ENCODE results near the gene KIF19. TPM values are rescaled to one million over a fixed set of nuclear protein-coding genes. Genes with fewer than 3 reads are reported as not detected.

Gene KIF19
- total RNA-seq, 4 donors from 2014 or later = 1.4 to 4.4 (median 1.8) TPM

- in situ Hi-C loops (cut with MboI; ENCODE audit: low pct_ligation_motif_present in 1 of 4, low pct_unique_long_range_greater_than_20kb in 1 of 4, low sequenced_read_pairs in 3 of 4) = no loop called here
- no peak for DNase-seq
Observed at GRCh38 chr17:74344658-74345057, 18.6 kb downstream of the KIF19 start.

GRCh38 chr17:74345433-74346241, 19.6 kb downstream of the KIF19 start:
- no peak for DNase-seq
- in situ Hi-C loops (cut with MboI; ENCODE audit: low pct_ligation_motif_present in 1 of 4, low pct_unique_long_range_greater_than_20kb in 1 of 4, low sequenced_read_pairs in 3 of 4) = no loop called here
- H3K4me1 ChIP-seq = no peaks in the 10 kb centered on the region
- no peak overlapping the region for H3K27ac ChIP-seq
- peaks cover 24% of the 10 kb centered on the region for H3K27me3 ChIP-seq
- 71% methylated on average over 13 of the region's 13 CpGs; no CpG with 5 or more reads in 1 of the 2 donors for WGBS, 2 donors (ENCODE audit: low coverage in 1 of 2)
- intact Hi-C loops (cut with DNase I; ENCODE audit: low total_unique reads) = no loop called here
- H3K4me3 ChIP-seq = no peak overlapping the region
- H3K36me3 ChIP-seq = no peaks in the 10 kb centered on the region
- no peaks in the 10 kb centered on the region for H3K9me3 ChIP-seq
- TF ChIP-seq POLR2A (IDR thresholded peaks at IDR 0.05) (no peak), EP300 (IDR thresholded peaks at IDR 0.05; ENCODE audit: low read depth) (no peak), CTCF (IDR thresholded peaks at IDR 0.05) (no peak), POLR2AphosphoS5 (IDR thresholded peaks at IDR 0.05) (no peak)

More at GRCh38 chr17:74344658-74345057, 18.6 kb downstream of the KIF19 start:
- TF ChIP-seq POLR2A (IDR thresholded peaks at IDR 0.05) = no peak
- TF ChIP-seq CTCF (IDR thresholded peaks at IDR 0.05) = no peak
- no peak for TF ChIP-seq POLR2AphosphoS5 (IDR thresholded peaks at IDR 0.05)
- no peak for TF ChIP-seq EP300 (IDR thresholded peaks at IDR 0.05; ENCODE audit: low read depth)
- H3K4me3 ChIP-seq = no peak overlapping the region
- H3K27me3 ChIP-seq = peaks cover 22% of the 10 kb centered on the region
- H3K36me3 ChIP-seq = no peaks in the 10 kb centered on the region
- no peaks in the 10 kb centered on the region for H3K4me1 ChIP-seq
- 46 to 79% methylated on average over 7 to 21 of the region's 21 CpGs for WGBS, 2 donors (ENCODE audit: low coverage in 1 of 2)
- H3K9me3 ChIP-seq = no peaks in the 10 kb centered on the region
- no peak overlapping the region for H3K27ac ChIP-seq
- intact Hi-C loops (cut with DNase I; ENCODE audit: low total_unique reads) = no loop called here

- 83 to 100% methylated on average over 3 to 14 of the region's 14 CpGs for WGBS, 2 donors (ENCODE audit: low coverage in 1 of 2)
- Histone ChIP-seq H3K36me3 (no peaks in the 10 kb centered on the region), H3K4me3 (no peak overlapping the region), H3K9me3 (no peaks in the 10 kb centered on the region), H3K4me1 (no peaks in the 10 kb centered on the region), H3K27me3 (peaks cover 39% of the 10 kb centered on the region), H3K27ac (no peak overlapping the region)
- DNase-seq = no peak
- in situ Hi-C loops (cut with MboI; ENCODE audit: low pct_ligation_motif_present in 1 of 4, low pct_unique_long_range_greater_than_20kb in 1 of 4, low sequenced_read_pairs in 3 of 4) = no loop called here
- TF ChIP-seq POLR2A (IDR thresholded peaks at IDR 0.05) = no peak
- no peak for TF ChIP-seq EP300 (IDR thresholded peaks at IDR 0.05; ENCODE audit: low read depth)
- intact Hi-C loops (cut with DNase I; ENCODE audit: low total_unique reads) = no loop called here
Observed at GRCh38 chr17:74347646-74348045, 21.6 kb downstream of the KIF19 start.

DNA sequence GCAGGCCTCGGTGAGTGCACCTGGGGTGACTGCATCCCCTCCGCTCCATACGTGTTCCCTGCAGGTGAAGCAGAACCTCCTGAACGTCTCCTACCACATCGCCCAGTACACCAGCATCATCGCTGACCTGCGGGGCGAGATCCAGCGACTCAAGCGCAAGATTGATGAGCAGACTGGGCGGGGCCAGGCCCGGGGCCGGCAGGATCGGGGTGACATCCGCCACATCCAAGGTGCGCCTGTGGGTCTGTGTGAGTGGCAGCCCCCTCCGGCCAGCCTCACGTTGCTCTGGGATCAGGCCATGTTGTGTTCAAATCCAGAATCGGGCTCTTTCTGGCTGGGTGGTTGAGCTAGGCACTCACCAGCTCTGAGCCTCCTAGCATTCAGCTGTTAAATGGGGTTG, 23.1 kb downstream of the KIF19 start:
- Histone ChIP-seq H3K27me3 (peaks cover 50% of the 10 kb centered on the region), H3K36me3 (no peaks in the 10 kb centered on the region), H3K9me3 (no peaks in the 10 kb centered on the region), H3K4me3 (no peak overlapping the region), H3K27ac (no peak overlapping the region), H3K4me1 (no peaks in the 10 kb centered on the region)
- intact Hi-C loops (cut with DNase I; ENCODE audit: low total_unique reads) = no loop called here
- WGBS, 2 donors (ENCODE audit: low coverage in 1 of 2) = 76 to 84% methylated on average over 8 to 19 of the region's 19 CpGs
- no peak for TF ChIP-seq POLR2AphosphoS5 (IDR thresholded peaks at IDR 0.05)
- TF ChIP-seq CTCF (IDR thresholded peaks at IDR 0.05) = no peak
- no peak for TF ChIP-seq POLR2A (IDR thresholded peaks at IDR 0.05)
- no peak for TF ChIP-seq EP300 (IDR thresholded peaks at IDR 0.05; ENCODE audit: low read depth)
- in situ Hi-C loops (cut with MboI; ENCODE audit: low pct_ligation_motif_present in 1 of 4, low pct_unique_long_range_greater_than_20kb in 1 of 4, low sequenced_read_pairs in 3 of 4) = no loop called here
- no peak for DNase-seq
